ENCODE data around the gene DNAJA2.
"Not testable (repeated sequence)": the region's sequence is repeated elsewhere in the genome, so short reads cannot be mapped to it uniquely, and the experiment has no call there.

The DNAJA2 gene

GRCh38 chr16:47008612-47009011 lies 35.1 kb upstream of the DNAJA2 start:
- FAIRE-seq (no peak), DNase-seq (ENCODE audit: insufficient read length, low spot score) (no peak)
- TF ChIP-seq CTCF (IDR thresholded peaks at IDR 0.05; ENCODE audit: insufficient read depth, missing control alignments) = no peak

GRCh38 chr16:47008174-47008573 lies 34.7 kb upstream of the DNAJA2 start:
- TF ChIP-seq CTCF (IDR thresholded peaks at IDR 0.05; ENCODE audit: insufficient read depth, missing control alignments) = no peak
- no peak for DNase-seq (ENCODE audit: insufficient read length, low spot score)
- no peak for FAIRE-seq

- DNase-seq (ENCODE audit: insufficient read length, low spot score) (no peak), FAIRE-seq (no peak)
- no peak for TF ChIP-seq CTCF (IDR thresholded peaks at IDR 0.05; ENCODE audit: insufficient read depth, missing control alignments)
Measured at GRCh38 chr16:47004652-47005051, 31.2 kb upstream of the DNAJA2 start.

GRCh38 chr16:47000066-47000465 lies 26.6 kb upstream of the DNAJA2 start:
- not testable (repeated sequence) for DNase-seq (ENCODE audit: insufficient read length, low spot score); FAIRE-seq

GRCh38 chr16:46997844-46998243 lies 24.4 kb upstream of the DNAJA2 start:
- no peak for TF ChIP-seq CTCF (IDR thresholded peaks at IDR 0.05; ENCODE audit: insufficient read depth, missing control alignments)
- no peak for FAIRE-seq
- no peak for DNase-seq (ENCODE audit: insufficient read length, low spot score)

GRCh38 chr16:46996952-46997458 lies 23.5 kb upstream of the DNAJA2 start:
- FAIRE-seq (no peak), DNase-seq (ENCODE audit: insufficient read length, low spot score) (no peak)
- no peak for TF ChIP-seq CTCF (IDR thresholded peaks at IDR 0.05; ENCODE audit: insufficient read depth, missing control alignments)

GRCh38 chr16:46996391-46996790 lies 22.9 kb upstream of the DNAJA2 start:
- TF ChIP-seq CTCF (IDR thresholded peaks at IDR 0.05; ENCODE audit: insufficient read depth, missing control alignments) = no peak
- DNase-seq (ENCODE audit: insufficient read length, low spot score) = no peak
- no peak for FAIRE-seq
